Measurements from ENCODE around the gene RSPO4.

DNA sequence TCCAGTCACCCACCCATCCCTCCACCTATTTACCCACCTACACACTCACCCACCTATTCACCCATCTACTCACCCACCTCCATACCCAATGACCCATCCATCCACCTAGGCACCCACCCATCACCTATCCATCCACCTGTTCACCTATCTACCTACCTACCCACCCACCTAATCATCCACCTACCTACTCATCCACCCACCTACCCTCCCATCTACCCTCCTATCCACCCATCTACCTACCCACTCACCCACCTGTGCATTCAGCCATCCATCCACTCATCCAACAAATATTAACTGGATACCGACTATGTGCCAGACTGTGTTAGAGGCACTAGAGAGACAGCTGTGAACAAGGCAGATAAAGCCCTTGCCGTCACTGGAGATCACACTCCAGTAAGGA, 40.3 kb downstream of the RSPO4 start:
- TF ChIP-seq, protein P1, sequence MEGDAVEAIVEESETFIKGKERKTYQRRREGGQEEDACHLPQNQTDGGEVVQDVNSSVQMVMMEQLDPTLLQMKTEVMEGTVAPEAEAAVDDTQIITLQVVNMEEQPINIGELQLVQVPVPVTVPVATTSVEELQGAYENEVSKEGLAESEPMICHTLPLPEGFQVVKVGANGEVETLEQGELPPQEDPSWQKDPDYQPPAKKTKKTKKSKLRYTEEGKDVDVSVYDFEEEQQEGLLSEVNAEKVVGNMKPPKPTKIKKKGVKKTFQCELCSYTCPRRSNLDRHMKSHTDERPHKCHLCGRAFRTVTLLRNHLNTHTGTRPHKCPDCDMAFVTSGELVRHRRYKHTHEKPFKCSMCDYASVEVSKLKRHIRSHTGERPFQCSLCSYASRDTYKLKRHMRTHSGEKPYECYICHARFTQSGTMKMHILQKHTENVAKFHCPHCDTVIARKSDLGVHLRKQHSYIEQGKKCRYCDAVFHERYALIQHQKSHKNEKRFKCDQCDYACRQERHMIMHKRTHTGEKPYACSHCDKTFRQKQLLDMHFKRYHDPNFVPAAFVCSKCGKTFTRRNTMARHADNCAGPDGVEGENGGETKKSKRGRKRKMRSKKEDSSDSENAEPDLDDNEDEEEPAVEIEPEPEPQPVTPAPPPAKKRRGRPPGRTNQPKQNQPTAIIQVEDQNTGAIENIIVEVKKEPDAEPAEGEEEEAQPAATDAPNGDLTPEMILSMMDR (IDR thresholded peaks at IDR 0.05; ENCODE audit: low read length), result no peak
- TF ChIP-seq EZH2 (IDR thresholded peaks at IDR 0.05; ENCODE audit: borderline replicate concordance, low read length), result no peak

Data from OCI-LY1 (cell line).